ENCODE measurements around the gene DCAF5.
"Not testable (repeated sequence)": the region's sequence is repeated elsewhere in the genome, so short reads cannot be mapped to it uniquely, and the experiment has no call there.

DCAF5 gene

DNA sequence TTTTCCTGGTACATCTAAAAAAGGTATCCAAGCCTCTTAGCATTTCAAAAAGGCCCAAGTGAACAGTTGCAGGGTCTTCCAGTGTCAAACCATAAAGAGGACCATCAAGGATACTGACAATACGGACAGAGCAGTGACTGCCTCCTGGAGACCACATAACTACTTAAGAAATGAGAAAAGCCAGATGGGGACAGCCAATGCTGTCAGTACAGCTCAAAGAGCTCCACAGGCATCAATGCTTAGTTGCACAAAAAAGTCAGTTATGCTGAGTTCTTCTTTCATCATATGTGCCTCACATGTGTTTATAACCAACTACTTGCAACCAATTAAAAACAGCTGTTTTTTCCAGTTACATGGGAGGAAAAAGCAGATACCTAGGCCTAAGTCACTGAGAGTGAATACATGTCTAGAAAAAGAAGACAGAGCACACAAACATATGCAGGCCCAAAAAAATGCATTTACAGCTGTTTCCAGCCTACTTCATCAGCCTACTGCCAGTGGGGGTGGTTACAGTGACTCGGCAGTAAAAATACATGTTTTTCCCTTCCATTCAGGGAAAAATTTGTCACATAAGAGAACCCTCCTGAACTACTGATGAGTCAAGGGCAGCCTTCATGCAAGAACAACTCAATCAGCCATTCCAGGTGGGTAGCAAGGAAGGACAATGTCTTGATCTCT, 84.0 kb downstream of the DCAF5 start:
- DNase-seq, result no peak

DNA sequence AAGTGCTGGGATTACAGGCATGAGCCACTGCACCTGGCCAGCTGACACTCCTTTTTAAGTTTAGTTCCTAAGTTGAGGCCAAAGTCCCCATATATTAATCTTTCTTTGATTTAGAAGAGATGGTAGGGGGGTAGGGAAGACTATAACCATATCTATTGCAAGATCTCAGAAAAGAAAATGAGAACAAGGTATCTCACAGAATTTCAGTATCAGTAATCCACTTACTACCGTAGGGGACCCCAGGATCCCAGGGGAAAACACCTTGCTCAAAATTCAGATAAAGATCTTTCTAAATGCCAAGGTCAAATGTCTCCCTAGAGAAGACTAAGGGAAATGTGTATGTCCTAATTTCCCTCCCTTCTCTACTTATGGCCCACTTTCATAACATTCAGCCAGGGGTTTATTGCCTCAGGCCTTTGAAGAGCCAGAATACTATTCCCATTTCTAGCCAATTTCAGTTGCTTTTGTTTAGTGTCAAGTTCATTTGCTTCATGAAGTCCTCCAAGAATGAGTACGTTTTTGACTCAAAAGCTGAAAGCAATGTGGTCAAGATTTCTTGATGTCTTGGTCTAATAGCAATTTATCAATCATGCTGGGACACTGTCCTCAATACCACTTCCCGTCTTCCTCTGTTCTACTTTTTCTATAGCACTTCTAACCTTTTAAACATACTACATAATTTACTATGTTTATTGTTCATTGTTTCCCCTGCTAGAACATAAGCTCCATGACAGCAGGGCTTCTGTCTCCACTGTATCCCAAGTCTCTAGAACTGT, 86.3 kb downstream of the DCAF5 start:
- no peak for DNase-seq

GRCh38 chr14:69065934-69066333, 87.0 kb downstream of the DCAF5 start:
- not testable (repeated sequence) for DNase-seq

- no peak for DNase-seq
These were observed 88.3 kb downstream of the DCAF5 start for GRCh38 chr14:69064596-69064995.

DNA sequence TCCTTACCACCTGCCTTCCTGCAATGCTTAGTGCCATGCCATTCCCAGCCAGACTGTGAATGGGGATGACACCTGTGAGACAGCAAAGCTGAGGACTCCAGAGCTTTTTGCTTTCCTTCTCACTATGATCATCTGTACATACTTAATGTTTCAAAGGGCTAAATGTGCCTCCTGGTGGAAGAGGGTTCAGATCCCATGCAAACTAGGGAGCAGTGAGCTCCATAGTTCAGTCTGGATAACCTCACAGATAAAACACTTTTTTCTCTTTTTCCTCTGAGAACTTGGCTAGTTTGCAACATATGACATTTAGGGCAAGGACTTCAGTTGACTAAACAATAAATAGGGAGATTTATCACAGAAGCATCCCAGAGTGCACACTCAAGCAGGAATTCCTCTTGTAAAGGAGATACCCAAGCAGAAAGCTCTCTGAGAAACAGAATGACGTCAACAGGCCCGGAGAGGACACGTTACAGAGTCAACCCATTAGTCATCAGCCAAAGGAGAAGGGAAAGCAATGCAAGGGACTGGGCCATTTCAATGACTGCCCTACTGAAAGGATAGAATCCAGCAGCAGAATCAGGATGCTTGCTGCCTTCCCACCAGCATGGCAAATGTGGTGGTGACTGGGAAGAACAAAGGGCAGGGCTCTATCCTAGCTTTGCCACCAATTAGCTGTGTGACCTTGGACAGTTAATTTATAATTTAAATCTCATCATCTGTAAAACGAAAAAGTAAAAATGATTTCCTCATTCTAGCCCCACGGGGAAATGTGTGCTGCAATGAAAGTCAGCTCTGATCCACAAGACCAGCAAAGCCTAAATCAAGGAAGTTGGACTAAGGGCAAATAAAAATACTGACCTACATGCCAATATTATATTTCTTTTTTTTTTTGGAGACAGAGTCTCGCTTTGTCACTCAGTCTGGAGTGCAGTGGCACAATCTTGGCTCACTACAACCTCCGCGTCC, 93.0 kb downstream of the DCAF5 start:
- DNase-seq, result no peak

- DNase-seq, result no peak
These were observed 96.7 kb downstream of the DCAF5 start for GRCh38 chr14:69055999-69056788.

DNA sequence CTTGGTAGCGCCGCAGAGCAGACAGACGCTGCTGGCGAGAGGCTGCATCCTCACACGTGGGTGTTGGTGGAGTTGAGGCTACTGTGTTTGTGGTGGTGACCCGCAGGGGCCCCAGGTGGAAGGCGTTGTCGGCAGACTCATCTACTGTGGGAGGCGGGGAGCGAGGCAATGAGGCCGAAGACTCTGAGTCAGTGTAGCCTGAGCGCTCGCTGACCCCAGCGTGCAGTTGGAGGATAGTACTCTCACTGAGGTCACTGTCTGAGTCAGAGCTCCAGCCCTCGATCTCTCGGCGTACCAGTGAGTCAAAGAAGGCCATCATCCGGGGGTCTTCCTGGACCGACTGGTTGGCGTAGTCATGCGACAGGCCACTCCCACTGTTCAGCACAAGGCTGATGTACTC, 97.8 kb downstream of the DCAF5 start:
- no peak for DNase-seq

DNA sequence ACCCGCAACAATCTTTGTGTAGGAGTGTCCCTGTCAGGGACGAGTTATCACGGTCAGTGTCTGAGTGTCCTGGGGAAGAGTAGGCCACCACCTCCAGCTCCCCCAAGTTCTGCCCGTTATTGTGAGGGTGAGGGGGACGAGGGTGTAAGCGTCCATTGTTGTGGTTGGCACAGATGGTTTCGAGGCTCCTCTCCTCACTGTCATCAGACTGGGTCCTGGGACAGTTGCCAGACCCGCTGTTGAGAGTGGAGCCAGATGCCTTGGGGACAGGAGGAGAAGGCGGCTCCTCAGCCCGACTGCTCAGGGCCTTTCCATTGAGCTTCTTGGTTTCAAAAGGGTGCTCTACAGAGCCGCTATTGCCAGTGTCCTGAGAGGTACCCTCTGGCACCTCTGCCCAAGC, 98.9 kb downstream of the DCAF5 start:
- no peak for DNase-seq

DNA sequence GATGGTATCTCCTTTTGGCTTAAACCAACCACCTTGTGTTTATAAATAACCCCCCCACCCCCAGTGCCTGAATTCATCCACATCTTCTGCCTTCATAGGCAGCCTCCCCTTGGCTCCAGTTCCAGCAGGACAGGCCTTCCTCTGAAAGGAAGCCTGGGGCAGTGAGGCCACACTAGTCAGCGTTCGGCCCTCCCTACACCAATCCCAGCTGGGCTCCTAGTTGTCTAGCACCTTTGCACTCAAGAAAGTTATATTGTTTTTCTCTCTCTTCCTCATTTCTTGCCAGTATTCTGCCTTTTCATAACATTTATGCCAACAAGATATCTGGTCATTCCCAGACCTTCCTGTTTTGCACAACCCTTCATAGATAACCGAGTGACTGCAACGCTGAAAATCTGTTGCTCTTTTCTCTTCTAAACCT, 100.7 kb downstream of the DCAF5 start:
- no peak for DNase-seq

- no peak for DNase-seq
These were observed 102.4 kb downstream of the DCAF5 start for GRCh38 chr14:69050240-69051184.

- DNase-seq, result no peak
These were observed 103.2 kb downstream of the DCAF5 start for GRCh38 chr14:69049675-69050074.

DNA sequence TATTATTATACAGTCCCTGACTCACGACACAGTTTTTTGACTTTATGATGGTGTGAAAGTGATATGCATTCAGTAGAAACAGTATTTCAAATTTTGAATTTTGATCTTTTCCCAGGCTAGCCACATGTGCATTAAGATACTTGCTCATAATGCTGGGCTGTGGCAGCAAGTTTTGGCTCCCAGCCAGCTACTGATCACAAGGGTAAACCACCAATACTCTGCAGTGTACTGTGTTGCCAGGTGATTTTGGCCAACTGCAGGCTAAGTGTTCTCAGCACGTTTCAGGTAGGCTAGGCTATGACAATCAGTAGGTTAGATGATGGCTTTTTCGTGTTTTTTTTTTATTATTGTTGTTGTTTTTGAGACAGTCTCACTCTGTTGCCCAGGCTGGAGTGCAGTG, 104.5 kb downstream of the DCAF5 start:
- DNase-seq, result no peak

DNA sequence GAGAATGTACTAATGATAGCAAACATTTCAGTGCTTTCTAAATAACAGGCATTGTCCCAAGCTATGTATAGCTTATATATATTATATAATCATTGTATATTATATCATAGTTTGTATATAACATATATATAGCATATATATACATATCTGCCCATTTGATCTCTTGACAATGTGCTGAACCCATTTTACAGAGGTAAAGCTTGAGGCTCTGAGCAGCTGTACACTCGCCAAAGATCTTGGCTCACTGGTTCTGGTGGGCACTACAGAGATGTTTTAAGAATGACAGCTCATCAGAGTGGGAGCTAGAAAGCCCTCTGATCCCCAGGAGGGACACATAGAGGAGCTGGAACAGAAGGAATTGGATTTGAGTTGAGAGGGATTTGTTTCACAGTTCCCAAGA, 105.7 kb downstream of the DCAF5 start:
- DNase-seq, result no peak

DNA sequence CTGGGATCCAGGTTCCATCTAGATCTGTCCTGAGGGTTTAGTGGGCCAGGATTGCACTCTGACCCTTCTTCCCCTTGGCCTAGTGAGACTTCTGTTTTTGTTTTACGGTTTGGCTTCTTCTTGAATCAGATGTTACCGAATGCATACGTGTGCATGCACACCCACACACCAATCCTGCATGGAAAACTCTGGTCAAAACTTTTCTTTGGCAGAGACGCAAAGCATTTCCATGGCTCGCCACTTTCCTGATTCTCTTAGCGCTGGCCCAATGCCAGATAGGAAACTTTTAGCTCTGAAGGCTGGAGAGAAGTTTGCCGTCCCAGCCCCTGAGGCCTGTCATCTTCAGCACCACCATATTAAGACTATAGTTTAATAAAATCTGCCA, 106.5 kb downstream of the DCAF5 start:
- DNase-seq, result no peak

DNA sequence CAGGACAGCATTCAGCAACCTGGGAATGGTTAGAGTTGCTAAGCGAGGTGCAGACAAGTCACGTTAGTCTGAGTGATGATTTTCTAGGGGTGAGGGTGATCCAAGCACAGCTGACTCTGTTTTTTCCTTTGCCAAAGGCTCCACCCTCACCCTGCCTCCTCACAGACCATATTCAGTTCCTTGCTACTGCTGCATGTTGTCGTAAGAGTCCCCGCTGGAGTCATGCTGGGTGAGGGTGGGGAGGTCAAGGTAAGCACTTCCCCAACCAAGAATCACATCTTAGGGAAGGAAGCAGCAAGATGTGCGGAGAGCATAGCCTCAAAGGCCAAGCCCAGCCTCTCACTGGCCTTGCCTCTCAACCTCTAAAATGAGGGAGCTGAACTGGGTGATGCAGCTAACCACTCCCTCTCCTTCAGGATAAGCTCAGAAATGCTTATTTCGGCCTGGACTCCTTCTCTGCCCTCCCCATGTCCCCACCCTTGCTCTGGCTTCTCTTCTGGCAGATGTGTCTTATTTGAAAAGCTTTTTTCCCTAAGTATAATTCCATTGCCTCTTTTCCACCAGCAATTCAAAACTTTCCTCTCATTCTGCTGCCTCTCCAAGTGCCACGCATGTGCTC, 107.0 kb downstream of the DCAF5 start:
- no peak for DNase-seq

DNA sequence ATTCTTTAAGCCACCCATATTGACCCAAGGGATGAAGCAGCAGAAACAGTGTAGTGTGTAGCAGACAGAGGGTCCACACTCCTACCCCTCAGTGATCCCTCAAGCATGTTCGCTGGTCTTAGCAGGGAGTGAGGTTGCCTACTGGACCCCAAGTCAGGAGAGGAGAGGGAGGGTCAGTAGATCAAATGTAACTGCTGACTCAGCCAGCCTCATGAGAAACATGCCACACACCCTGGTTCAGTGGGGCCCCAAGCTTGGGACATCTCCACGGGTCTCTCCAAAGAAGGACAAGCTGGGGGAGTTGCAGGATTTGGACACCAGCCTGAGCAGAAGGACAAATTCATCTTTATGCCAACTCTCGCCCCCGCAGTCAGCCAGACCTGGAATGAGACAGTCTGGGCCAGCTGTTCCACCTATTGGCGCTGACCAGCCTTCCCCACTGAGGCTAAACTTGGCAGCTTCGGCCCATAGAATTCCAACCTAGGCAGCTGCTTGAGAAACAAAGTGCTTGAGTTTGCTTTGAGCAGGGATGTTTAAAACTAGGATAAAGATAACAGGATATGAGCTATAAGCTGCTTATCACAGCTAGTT, 107.9 kb downstream of the DCAF5 start:
- no peak for DNase-seq

DNA sequence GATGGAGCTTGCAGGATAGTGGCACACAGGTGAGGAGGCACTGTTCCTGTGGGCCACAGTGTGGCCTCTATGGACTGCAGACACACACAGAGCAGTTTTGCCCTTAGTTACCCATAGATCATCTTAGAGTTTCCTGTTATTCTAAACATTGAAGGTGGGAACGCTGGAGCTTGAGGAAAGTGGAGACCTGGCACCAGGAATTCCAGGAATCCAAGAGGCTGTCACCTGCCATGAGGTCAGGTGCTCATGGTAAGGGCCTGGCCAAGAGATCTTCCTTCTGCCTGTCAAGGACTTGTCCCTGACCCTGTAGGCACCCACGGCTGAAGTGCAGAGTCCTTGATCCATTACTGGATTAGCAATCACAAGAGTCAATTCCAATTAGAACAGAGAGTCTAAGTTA, 108.6 kb downstream of the DCAF5 start:
- no peak for DNase-seq

DNA sequence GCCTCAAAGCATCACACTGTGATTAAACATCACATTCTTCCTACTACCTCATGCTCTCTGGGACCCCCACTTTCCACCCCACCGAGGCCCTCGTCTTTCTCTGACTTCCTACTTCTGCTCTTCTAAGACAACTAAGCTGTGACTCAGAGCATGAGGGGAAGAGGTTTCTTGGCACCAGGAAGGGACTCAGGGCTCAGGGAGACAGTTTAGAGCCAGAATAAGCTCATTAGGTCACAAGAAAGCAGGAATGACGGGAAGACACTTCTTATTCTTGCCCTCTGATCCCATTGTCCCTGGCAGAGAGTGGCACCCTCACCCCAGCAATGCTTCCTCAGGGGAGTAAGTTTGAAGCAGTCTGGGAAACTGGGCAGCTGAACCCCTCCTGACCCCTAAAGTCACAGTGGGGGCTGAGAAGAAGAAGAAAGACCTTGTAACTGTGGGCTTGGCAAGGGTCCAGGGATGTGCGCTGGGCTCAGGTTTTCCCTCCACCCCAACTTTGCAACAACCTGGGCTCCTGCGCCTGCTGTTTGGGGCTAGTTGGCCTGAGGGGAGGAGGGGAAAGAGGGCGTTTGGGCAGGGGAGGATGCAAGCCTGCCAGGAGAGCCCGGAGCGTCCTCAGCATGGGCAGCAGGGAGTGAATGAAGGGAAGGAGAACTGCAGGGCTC, 109.2 kb downstream of the DCAF5 start:
- DNase-seq, result no peak

GRCh38 chr14:69042787-69043444, 110.0 kb downstream of the DCAF5 start:
- DNase-seq, result no peak
